Forelimb muscle (tissue), 1 donor: ENCODE data around the gene PLCL1. TPM values are rescaled to one million over a fixed set of nuclear protein-coding genes. Genes with fewer than 3 reads are reported as not detected.
"Not testable (repeated sequence)": the region's sequence is repeated elsewhere in the genome, so short reads cannot be mapped to it uniquely, and the experiment has no call there.

Experiments used
- DNase-seq: peaks from one replicate; pipeline ENCODE4 v3.0.0-alpha.2; 2013; ENCODE audit warnings: low read depth
- polyA plus RNA-seq: library from polyadenylated mRNA; unstranded; fragments of 120-200 nt; gene quantifications from one replicate; pipeline ENCODE4 v1.2.1, GENCODE V29; 2013; ENCODE audit not compliant: insufficient read length

Gene PLCL1
- polyA plus RNA-seq, 1 donor = 14.3 TPM

- DNase-seq = no peak
Observed at GRCh38 chr2:198175271-198175670, 370.9 kb downstream of the PLCL1 start.

GRCh38 chr2:198177040-198177439 lies 372.6 kb downstream of the PLCL1 start:
- no peak for DNase-seq

GRCh38 chr2:198178766-198179165 lies 374.4 kb downstream of the PLCL1 start:
- DNase-seq = no peak

GRCh38 chr2:198186257-198186656 lies 381.9 kb downstream of the PLCL1 start:
- DNase-seq = no peak

- DNase-seq = no peak
Observed at GRCh38 chr2:198187841-198188240, 383.4 kb downstream of the PLCL1 start.

GRCh38 chr2:198188982-198189381 lies 384.6 kb downstream of the PLCL1 start:
- DNase-seq = no peak

- DNase-seq = no peak
Observed at GRCh38 chr2:198191651-198192050, 387.3 kb downstream of the PLCL1 start.

GRCh38 chr2:198196556-198196955 lies 392.2 kb downstream of the PLCL1 start:
- not testable (repeated sequence) for DNase-seq

Other genes with a start within 250 kb of the PLCL1 start
- gene RFTN2, start 129.0 kb upstream of the PLCL1 start, polyA plus RNA-seq = 15.2 TPM
- 3.7 TPM for gene MARS2, start 99.2 kb upstream of the PLCL1 start, polyA plus RNA-seq
- gene BOLL, start 19.3 kb upstream of the PLCL1 start, polyA plus RNA-seq = 1.6 TPM